ENCODE data around the gene SMIM36. TPM values are rescaled to one million over a fixed set of nuclear protein-coding genes. Genes with fewer than 3 reads are reported as not detected.

Gene SMIM36
- total RNA-seq, 1 experiment from 2014 or later, result not detected

- DNase-seq, result no peak
- Mint-ChIP-seq H3K27me3 (ENCODE audit: unreplicated experiment) (no peaks in the 10 kb centered on the region), H3K36me3 (ENCODE audit: insufficient read depth, unreplicated experiment) (no peaks in the 10 kb centered on the region), H3K9me3 (ENCODE audit: low read depth, unreplicated experiment) (no peaks in the 10 kb centered on the region), H3K4me3 (ENCODE audit: low read depth, unreplicated experiment) (no peak overlapping the region), H3K27ac (ENCODE audit: unreplicated experiment) (no peak overlapping the region), H3K4me1 (ENCODE audit: low read depth, unreplicated experiment) (peaks cover 13% of the 10 kb centered on the region)
- TF ChIP-seq CTCF (IDR thresholded peaks at IDR 0.05; ENCODE audit: unreplicated experiment), result no peak
- no TSS peak for BruUV-seq (replicated peaks)
- CTCF ChIA-PET, result no interaction called here
- intact Hi-C loops (cut with micrococcal nuclease; ENCODE audit: unreplicated experiment), result no loop called here
Observed at GRCh38 chr17:55443904-55444303, 67.3 kb downstream of the SMIM36 start.

GRCh38 chr17:55442953-55443683, 68.1 kb downstream of the SMIM36 start:
- no peaks in the 10 kb centered on the region for H3K36me3 Mint-ChIP-seq (ENCODE audit: insufficient read depth, unreplicated experiment)
- no peaks in the 10 kb centered on the region for H3K27me3 Mint-ChIP-seq (ENCODE audit: unreplicated experiment)
- no peak overlapping the region for H3K27ac Mint-ChIP-seq (ENCODE audit: unreplicated experiment)
- intact Hi-C loops (cut with micrococcal nuclease; ENCODE audit: unreplicated experiment), result no loop called here
- TF ChIP-seq CTCF (IDR thresholded peaks at IDR 0.05; ENCODE audit: unreplicated experiment), result no peak
- peaks cover 13% of the 10 kb centered on the region for H3K4me1 Mint-ChIP-seq (ENCODE audit: low read depth, unreplicated experiment)
- no TSS peak for BruUV-seq (replicated peaks)
- CTCF ChIA-PET, result interaction anchor here (1.3 kb wide), 1 partner anchor 9 kb away, joined by 4 read pairs; no protein-coding TSS in a partner anchor
- DNase-seq, result no peak
- H3K9me3 Mint-ChIP-seq (ENCODE audit: low read depth, unreplicated experiment), result no peaks in the 10 kb centered on the region
- no peak overlapping the region for H3K4me3 Mint-ChIP-seq (ENCODE audit: low read depth, unreplicated experiment)

GRCh38 chr17:55442462-55442861, 68.8 kb downstream of the SMIM36 start:
- BruUV-seq (replicated peaks), result no TSS peak
- Mint-ChIP-seq H3K36me3 (ENCODE audit: insufficient read depth, unreplicated experiment) (no peaks in the 10 kb centered on the region), H3K27me3 (ENCODE audit: unreplicated experiment) (no peaks in the 10 kb centered on the region)

GRCh38 chr17:55441544-55441943, 69.7 kb downstream of the SMIM36 start:
- no peak for DNase-seq
- Mint-ChIP-seq H3K27me3 (ENCODE audit: unreplicated experiment) (no peaks in the 10 kb centered on the region), H3K27ac (ENCODE audit: unreplicated experiment) (no peak overlapping the region), H3K4me1 (ENCODE audit: low read depth, unreplicated experiment) (peaks cover 25% of the 10 kb centered on the region), H3K9me3 (ENCODE audit: low read depth, unreplicated experiment) (no peaks in the 10 kb centered on the region), H3K4me3 (ENCODE audit: low read depth, unreplicated experiment) (no peak overlapping the region), H3K36me3 (ENCODE audit: insufficient read depth, unreplicated experiment) (no peaks in the 10 kb centered on the region)
- intact Hi-C loops (cut with micrococcal nuclease; ENCODE audit: unreplicated experiment), result no loop called here
- BruUV-seq (replicated peaks), result no TSS peak
- CTCF ChIA-PET, result interaction anchor here (1.0 to 1.3 kb wide), 2 partner anchors 8 to 309 kb away, joined by 3 to 4 read pairs; partner anchors contain the start of gene PCTP
- TF ChIP-seq CTCF (IDR thresholded peaks at IDR 0.05; ENCODE audit: unreplicated experiment), result no peak

More at GRCh38 chr17:55442462-55442861, 68.8 kb downstream of the SMIM36 start:
- TF ChIP-seq CTCF (IDR thresholded peaks at IDR 0.05; ENCODE audit: unreplicated experiment), result no peak
- no peak for DNase-seq
- no peak overlapping the region for H3K27ac Mint-ChIP-seq (ENCODE audit: unreplicated experiment)
- H3K4me1 Mint-ChIP-seq (ENCODE audit: low read depth, unreplicated experiment), result peaks cover 16% of the 10 kb centered on the region
- H3K4me3 Mint-ChIP-seq (ENCODE audit: low read depth, unreplicated experiment), result no peak overlapping the region
- intact Hi-C loops (cut with micrococcal nuclease; ENCODE audit: unreplicated experiment), result no loop called here
- CTCF ChIA-PET, result interaction anchor here (1.3 kb wide), 1 partner anchor 9 kb away, joined by 4 read pairs; no protein-coding TSS in a partner anchor
- H3K9me3 Mint-ChIP-seq (ENCODE audit: low read depth, unreplicated experiment), result no peaks in the 10 kb centered on the region
